Astrocyte of the cerebellum (primary cell): Measurements from ENCODE around the gene MAML3.

Source experiments
- DNase-seq: peaks from one replicate; pipeline ENCODE4 v3.0.0-alpha.2; 2011; ENCODE audit warnings: low read depth
- H3K4me3 ChIP-seq: 2 replicates; pipeline ENCODE4 v1.5.1; 2011; ENCODE audit warnings: mild to moderate bottlenecking, low read depth, low read length, moderate library complexity
- CTCF ChIP-seq: IDR thresholded peaks from 2 replicates; pipeline ENCODE4 v1.5.1; 2012; ENCODE audit warnings: low read length, low read depth, moderate library complexity, mild to moderate bottlenecking; ENCODE audit errors: missing control alignments
- in situ Hi-C: cut with HindIII; loops from 2 replicates; pipeline ENCODE4 v1.10.0; 2017; ENCODE audit warnings: low sequenced_read_pairs

Gene MAML3

GRCh38 chr4:139838811-139839210, 315.2 kb downstream of the MAML3 start:
- DNase-seq = no peak
- in situ Hi-C loops = no loop called here
- no peak overlapping the region for H3K4me3 ChIP-seq
- no peak for TF ChIP-seq CTCF

GRCh38 chr4:139834981-139835391, 319.0 kb downstream of the MAML3 start:
- in situ Hi-C loops = no loop called here
- DNase-seq = no peak
- no peak overlapping the region for H3K4me3 ChIP-seq
- TF ChIP-seq CTCF = no peak

GRCh38 chr4:139834226-139834662, 319.7 kb downstream of the MAML3 start:
- no peak for TF ChIP-seq CTCF
- no peak for DNase-seq
- H3K4me3 ChIP-seq = no peak overlapping the region
- in situ Hi-C loops = no loop called here

GRCh38 chr4:139833151-139833910, 320.7 kb downstream of the MAML3 start:
- DNase-seq = no peak
- H3K4me3 ChIP-seq = no peak overlapping the region
- TF ChIP-seq CTCF = no peak
- in situ Hi-C loops = no loop called here

- no peak for DNase-seq
- TF ChIP-seq CTCF = no peak
- in situ Hi-C loops = no loop called here
- no peak overlapping the region for H3K4me3 ChIP-seq
Observed at GRCh38 chr4:139828966-139829664, 324.9 kb downstream of the MAML3 start.

- no peak for DNase-seq
- H3K4me3 ChIP-seq = no peak overlapping the region
- TF ChIP-seq CTCF = no peak
- in situ Hi-C loops = no loop called here
Observed at GRCh38 chr4:139826426-139826825, 327.6 kb downstream of the MAML3 start.
